Upper lobe of left lung (tissue), 4 donors: ENCODE data around the gene CCNK.

ENCODE experiments used
- EP300 ChIP-seq, 4 donors: sonication (generic); formaldehyde crosslinking; IDR thresholded peaks; one replicate each; pipeline ENCODE4 v1.5.1; 2017; ENCODE audit warnings: antibody characterized with exemption in 4 of 4, control low read depth in 2 of 4
- POLR2AphosphoS5 ChIP-seq, 2 donors: sonication (generic); formaldehyde crosslinking; IDR thresholded peaks; one replicate each; pipeline ENCODE4 v1.5.1; 2017; ENCODE audit warnings: antibody characterized with exemption in 2 of 2
- TF ChIP-seq, protein P1 (sequence below), 6 experiments: fragments of 450-650 bp in 4 of 6; fragments of 200-600 bp in 2 of 6; sonication (generic) in 2 of 6; IDR thresholded peaks; one replicate each; pipeline ENCODE4 v1.5.1; 2016 to 2019; ENCODE audit warnings: antibody characterized with exemption in 6 of 6

DNA sequence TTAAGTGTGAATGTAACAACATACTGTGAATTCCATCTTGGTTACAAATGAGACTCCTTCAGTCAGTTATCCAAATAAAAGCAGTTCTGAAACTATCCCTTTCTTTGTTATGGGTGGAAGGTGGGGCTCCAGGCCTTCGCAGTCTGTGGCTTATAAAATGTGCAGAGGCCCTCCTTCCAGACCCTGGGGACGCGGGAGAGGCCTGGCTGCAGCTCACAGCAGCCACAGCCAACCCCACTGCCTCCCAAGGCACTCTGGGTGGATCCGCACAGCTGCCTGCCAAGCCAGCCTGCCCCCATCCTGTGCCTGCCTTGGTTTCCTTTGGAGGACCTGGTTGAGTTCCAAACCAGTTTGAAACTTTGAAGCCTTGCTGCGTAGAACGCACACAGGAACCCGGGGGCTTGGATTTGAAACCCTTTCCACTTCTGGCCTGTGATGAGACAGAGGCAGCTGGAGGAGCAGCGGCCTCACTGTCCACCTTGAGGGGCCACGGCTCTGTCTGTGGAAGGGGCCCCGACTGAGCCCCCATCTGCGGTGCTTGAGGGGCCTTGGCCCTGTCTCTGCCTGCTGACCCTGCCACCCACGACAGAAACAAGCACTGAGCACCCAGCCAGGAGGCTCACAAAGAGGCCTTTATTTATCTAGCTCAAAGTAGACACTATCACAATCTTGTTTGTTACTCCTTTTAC is 30.4 kb downstream of the CCNK start:
- TF ChIP-seq, protein P1, sequence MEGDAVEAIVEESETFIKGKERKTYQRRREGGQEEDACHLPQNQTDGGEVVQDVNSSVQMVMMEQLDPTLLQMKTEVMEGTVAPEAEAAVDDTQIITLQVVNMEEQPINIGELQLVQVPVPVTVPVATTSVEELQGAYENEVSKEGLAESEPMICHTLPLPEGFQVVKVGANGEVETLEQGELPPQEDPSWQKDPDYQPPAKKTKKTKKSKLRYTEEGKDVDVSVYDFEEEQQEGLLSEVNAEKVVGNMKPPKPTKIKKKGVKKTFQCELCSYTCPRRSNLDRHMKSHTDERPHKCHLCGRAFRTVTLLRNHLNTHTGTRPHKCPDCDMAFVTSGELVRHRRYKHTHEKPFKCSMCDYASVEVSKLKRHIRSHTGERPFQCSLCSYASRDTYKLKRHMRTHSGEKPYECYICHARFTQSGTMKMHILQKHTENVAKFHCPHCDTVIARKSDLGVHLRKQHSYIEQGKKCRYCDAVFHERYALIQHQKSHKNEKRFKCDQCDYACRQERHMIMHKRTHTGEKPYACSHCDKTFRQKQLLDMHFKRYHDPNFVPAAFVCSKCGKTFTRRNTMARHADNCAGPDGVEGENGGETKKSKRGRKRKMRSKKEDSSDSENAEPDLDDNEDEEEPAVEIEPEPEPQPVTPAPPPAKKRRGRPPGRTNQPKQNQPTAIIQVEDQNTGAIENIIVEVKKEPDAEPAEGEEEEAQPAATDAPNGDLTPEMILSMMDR (IDR thresholded peaks at IDR 0.05), result no peak
- TF ChIP-seq POLR2AphosphoS5 (IDR thresholded peaks at IDR 0.05) (no peak), EP300 (IDR thresholded peaks at IDR 0.05) (no peak)
